Esophagus mucosa (tissue), 1 donor: ENCODE data around the gene BMF. TPM values are rescaled to one million over a fixed set of nuclear protein-coding genes. Genes with fewer than 3 reads are reported as not detected.
"Not testable (repeated sequence)": the region's sequence is repeated elsewhere in the genome, so short reads cannot be mapped to it uniquely, and the experiment has no call there.

ENCODE experiments used
- ATAC-seq: fragments of 200-7000 bp; cut with Tn5 transposase; one replicate; pipeline ENCODE4 v1.9.1; 2020
- total RNA-seq: library from RNA; stranded (reverse); gene quantifications from one replicate; pipeline ENCODE4 v1.2.4, GENCODE V29; 2023
- donor health status: DM: yes; HTN: yes; CAD: no.

BMF gene, protein sequence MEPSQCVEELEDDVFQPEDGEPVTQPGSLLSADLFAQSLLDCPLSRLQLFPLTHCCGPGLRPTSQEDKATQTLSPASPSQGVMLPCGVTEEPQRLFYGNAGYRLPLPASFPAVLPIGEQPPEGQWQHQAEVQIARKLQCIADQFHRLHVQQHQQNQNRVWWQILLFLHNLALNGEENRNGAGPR
- 1.5 TPM for total RNA-seq

DNA sequence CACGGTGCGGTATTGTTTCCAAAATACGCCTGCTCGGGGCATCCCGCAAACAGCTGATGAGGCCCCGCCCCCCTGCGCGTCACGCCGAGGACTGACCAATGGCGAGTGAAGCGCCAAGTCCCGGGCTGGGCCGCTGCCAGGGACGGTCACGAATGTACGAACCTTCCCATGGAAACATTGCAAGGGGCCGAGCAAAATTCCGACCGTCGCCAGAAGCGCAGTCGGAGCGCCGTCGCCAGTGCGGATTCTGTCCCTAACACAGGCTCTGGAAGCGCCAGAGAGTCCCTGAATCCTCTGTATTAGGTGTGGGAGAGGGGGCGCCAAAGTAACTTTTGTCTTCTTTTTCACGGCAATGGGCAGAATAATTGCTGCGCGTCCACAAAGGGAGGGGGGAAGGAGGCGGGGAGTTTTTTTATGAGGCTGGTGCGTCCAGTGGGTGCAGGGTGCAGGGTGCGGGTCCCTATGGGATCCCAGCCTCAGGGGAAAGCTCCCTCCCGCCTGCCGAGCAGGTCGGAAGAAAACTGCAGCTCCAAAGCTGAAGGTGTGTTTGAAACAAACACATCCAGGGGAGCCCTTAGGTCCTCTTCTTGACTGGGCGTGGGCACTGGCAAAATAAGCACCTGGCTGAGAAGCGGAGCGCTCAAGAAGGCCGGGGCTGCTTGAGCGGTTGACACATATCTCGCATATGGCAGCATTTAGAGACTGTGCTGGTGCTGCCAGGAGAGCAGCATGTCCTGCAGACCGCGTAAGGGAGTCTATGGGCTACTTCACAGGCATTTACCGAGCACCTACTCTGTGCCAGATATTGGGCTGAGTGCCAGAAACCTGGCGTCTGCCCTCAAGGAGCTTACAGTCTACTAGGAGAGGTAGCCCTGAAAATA is at the start of gene BMF:
Gene BMF, minus strand, starts transcription at position 25 of the 881 bp plus-strand sequence. CDS start 2,793 bp downstream, outside the sequence.
- ATAC-seq: peak; percentile 83

DNA sequence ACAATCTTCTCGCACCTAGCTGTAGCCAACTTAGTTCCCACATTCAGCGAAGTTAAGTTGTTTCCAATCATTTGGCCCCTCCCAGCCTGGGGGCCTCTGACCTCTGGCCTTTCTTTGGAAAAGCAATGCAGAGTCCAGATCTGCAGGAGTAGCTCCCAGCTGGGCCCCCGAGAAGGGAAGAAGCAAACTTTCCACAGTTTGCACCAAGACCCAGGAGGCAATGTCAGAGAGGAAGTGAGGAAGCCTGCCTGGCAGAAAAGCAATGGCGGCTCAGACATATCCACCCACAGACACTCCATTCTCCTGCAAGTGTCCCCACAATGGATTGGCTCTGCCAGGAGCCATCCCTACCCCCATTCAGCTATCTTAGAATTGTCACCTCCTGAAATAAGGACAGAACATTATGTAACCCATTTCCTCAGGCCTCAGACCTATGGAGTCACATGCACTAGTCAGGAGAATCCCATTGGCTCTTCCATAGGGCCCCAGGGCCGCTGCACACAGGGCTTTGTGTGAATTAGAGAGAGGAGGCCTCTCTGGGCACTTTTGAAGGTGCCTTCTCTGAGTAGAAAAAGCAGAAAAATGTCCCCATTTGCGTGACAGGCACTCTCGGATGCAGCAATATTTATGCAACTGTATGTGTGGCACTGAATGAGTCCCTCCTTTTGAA is 49.2 kb upstream of the BMF start:
- ATAC-seq: no peak

DNA sequence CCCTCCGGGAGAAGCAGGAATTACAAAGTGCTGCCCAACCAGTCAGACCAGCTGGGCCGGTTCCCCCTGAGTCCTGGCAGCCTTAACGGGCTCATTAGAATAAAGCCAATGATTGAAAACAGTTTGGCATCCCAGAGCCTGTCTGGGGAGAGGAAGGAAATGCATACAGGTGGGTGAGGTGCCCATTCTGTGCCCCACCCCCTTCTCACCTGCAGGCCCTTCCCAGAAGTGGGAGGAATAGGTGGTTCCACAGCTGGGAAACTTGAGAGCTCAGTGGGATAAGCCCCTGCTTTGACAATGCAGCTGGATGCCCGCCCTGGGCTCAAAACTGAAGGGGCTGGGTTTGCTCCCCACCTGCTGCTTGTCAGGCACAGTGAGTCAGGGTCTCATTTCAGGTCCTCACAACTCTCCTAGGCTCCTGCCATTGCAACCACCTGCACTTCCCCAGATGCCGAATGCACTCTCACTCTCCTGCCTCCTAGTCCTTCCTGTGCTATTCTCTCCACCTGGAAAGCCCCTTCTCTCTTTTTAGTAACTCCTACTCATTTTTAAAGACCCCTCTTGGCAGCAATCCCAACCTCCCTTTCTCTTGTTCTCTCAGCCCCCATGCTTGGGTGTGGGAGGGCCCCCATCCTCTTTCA is 46.7 kb upstream of the BMF start:
- peak; percentile 90 for ATAC-seq

DNA sequence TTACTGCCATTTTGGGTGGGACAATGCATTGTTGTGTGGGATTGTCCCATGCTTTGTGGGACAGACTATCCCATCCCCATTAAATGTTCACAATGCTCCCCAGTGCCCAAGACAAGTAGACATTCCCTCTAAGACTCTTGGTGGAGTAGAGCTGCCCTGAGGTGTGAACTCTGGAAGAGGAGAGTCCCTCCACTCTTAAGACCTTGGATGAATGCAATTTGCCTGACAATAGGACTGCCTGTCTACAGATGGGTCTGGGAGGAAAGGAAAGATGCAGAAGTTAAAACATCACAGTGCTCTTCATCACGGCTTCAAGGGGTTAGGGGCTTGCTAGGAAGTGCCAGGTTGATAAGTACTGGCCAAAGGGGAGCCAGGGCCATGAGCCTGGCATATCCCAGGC is 46.1 kb upstream of the BMF start:
- ATAC-seq: not testable (repeated sequence)

DNA sequence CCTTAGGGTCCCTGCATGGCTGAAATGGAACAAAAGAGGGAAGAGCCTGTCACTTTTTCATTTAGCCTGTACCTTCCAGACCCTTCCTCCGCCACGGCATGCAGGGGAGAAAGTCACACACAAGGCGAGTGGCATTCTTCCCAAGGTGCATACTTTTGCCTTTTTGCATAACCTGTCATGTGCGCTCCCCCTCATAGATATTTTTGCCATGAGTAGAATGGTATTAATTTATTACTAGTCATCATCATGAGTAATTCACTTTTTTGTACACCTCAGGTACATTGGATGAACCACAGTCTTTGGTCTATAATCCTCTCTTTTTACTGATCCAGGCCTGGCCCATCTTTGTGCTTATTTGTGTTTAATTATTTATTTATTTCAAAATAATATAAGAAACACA is 43.3 kb upstream of the BMF start:
- ATAC-seq: no peak

DNA sequence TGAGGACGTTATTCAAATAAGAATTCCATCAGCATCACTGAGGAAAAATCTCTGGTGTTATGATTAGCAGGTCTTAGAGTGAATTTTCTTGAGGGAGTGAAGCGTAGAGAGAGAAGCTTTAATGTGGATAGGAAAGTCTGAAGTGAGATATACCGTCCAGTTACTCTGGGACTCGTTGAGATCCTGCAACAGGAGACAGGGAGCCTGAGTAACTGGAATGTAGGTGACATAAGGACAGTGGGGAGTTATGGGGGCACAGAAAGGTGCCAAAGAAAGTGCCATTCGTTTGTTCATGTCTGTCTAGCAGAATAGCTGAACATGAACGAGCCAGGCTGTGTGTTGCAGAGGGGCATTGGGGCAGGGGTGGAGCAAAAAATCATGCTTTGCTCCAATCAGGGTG is 42.8 kb upstream of the BMF start:
- ATAC-seq: no peak

DNA sequence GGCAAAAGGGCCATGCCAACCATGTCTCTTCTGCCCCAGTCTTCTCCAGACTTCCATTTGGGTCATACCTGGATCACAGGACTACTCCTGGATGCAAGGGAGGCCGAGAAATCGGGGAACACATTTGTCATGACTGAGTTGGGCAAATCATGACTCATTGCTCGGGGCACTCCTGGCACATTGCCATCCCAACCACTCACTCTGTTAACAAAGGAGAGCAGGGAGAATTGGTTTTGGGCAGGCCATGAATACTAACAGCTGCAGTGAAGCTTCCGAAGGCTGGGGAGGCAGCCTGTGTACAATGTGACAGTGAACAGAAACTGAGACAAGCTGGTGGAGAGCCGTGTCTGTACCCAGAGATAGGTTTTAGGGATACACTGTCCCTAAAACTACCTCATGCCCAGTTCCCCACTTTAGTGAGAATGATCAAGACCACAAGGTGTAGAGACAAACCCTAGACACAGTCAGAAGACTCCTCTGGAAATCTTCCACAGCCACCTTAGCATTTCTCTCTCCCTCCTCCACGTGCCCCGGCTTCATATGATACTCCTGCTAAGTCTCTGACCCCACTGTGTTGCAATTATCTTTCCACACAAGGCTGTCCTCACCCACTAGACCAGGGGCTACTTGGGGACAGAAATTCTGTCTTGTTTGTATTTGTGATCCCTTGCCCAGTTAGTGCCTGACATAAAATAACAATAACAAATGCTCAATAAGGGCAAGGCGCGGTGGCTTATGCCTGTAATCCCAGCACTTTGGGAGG is 41.7 kb upstream of the BMF start:
- ATAC-seq: peak; percentile 63

DNA sequence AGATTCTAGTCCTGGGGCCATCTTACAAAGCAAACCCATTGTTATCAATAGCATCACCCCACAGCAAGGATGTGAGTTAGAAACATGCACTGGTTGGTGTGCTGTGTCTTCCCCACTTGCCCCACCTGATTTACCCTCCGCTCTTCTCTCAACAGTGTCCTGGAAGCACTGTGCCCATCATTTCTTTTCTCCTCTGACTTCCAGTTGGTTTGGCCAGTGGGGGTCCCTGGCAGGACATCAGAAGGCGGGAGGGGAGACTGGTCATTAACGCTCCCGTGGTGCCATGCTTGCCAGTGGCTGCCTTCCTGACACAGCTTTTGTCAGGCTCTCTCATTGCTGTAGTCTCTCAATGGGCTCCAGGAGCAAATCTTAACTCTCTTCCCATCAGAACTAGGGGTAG is 40.7 kb upstream of the BMF start:
- no peak for ATAC-seq

DNA sequence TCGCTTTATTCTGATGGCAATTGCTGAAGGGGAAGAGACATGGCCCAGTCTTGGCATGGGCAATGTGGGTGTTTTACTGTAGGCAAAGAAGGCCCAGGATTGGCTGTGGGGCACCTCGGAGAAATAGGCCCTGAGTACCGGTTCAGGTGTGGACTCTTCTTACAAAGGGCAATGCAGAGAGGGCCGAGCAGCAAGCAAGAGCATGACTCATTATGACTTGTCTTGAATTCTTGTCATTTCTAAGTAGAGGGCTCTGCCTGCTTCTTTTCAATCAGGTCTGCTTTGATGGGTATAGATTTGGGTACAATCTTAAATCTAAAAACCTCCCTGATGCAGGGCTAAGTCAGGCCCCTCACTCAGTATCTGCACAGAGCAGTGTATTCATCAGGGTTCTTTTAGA is 37.4 kb upstream of the BMF start:
- ATAC-seq: no peak

DNA sequence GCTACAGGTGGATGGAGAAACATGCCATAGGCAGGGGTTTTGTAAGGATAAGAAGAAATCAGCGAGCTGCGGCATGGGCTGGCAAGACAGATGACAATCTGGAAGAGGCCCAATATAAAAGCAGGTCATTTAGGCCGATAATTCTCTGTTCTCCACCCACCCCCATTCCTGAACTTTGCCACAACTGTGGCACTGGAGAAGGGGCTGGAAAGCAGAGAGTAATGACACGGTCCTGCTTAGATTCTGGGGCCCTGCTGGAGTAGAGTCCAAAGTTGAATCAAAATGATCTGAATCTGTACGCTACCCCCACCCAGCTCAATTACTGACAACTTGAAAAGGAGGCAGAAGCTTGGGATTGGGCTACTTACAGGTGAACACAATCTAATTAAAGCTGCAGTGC is 33.7 kb upstream of the BMF start:
- no peak for ATAC-seq

DNA sequence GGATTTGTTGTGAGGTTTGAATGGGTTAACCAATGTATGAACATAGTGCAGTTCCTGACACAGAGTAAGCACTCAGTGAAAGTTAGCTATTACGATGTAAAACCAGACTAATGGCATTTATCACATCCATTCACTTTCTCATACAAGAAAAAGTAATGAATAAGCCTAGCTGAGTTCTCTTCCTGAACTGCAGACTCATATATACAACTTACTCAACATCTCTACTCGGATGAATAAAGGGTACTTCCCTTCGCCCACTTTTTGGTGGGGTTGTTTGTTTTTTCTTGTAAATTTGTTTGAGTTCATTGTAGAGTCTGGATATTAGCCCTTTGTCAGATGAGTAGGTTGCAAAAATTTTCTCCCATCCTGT is 29.5 kb upstream of the BMF start:
- ATAC-seq: not testable (repeated sequence)

DNA sequence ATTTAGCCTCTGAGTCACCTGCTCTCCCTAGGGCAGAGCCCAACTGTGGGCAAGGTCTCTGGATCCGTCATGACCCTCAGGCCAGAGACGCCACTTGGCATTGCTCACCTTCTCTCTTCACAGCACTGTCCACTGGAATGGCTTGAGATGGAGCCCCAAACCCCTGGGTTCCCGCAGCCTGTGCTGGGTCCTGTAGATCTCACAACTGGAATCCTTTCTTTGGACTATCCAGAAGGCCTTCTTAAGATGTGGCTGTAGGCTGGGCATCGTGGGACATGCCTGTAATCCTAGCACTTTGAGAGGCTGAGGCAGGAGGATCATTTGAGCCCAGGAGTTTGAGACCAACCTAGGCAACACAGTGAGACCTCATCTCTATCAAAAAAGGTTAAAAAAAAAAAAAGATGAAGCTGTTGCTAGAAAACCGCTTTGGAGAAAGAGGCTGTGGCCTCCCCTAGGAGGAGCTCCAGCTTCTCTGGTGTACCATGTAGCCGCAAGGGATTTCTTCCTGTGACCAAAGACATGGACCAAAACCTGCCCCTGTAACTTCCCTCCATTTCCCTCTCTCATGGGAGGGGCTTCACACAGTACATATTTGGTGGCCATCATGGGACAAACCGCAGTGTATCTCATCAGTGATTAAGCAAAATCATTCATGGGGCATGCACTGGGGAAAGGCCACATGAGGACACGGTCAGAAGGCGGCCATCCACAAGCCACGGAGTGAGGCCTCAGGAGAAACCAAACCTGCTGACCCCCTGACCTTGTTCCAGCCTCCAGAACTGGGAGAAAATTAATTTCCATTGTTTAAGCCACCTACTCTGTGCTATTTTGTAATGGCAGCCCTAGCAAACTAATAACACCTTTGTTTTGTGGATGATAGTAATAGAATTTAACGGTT is 28.9 kb upstream of the BMF start:
- ATAC-seq: no peak

DNA sequence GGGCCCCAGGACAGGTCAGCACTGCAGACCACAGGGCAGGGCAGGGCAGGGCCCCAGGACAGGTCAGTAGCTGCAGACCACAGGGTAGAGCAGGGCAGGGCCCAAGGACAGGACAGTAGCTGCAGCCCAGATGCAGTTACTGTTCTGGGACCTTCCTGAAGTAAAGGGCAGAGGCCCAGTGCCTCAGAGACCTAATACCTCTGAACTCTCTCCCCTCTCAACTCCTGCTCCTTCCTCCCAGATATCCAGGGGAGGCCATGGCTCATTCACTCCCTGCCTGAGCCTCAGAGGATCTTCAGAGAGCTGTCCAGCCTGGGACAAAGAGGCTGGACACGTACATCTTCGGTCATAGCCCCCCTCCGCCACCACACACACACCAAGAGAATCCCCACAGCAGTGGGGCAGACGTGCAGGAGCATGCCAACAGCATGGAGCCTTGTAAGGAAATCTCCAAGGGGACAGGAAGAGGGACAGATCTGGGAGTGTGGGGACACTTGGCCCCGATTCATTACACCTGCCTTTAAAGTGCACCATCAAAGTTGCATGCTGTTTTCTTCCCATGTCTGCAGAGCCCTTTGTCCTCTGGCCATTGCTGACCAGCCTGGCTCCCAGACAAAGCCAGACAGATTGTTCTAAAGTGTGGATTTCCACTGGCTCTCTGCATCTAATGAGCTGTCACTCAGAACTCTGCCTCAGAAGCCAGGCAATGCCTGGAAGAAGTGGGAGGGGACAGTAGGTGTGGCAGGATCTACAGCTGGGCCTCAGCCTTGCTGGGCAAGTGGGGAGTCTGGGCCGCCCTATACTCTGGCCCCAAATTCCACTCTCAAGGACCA is 28.0 kb upstream of the BMF start:
- ATAC-seq: peak; percentile 33

DNA sequence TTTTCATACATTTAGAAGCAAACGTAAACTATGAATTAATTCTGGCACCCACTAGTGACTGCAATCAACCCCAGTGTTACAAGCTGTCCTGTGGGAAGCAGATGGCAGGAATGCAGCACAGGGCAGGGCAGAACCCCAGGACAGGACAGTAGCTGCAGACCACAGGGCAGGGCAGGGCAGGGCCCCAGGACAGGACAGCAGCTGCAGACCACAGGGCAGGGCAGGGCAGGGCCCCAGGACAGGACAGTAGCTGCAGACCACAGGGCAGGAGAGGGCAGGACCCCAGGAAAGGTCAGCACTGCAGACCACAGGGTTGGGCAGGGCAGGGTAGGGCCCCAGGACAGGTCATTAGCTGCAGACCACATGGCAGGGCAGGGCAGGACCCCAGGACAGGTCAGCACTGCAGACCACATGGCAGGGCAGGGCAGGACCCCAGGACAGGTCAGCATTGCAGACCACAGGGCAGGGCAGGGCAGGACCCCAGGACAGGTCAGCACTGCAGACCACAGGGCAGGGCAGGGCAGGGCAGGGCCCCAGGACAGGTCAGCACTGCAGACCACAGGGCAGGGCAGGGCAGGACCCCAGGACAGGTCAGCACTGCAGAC is 27.3 kb upstream of the BMF start:
- not testable (repeated sequence) for ATAC-seq

DNA sequence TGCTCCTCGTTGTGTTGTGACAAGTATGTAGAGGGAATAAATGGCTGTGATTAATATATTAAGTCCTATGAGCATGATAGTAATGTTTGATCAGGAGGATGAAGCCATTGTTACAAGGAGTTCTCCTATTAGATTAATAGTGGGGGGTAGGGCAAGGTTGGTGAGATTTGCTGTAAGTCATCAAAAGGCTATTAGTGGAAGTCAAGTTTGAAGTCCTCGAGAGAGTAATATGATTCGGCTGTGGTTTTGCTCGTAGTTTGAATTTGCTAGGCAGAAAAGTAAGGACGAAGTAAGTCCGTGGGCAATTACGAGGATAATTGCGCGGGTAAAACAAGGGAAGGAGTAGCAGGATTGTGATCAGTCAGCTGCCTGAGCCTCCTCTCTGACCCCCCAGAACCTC is 26.2 kb upstream of the BMF start:
- ATAC-seq: no peak

DNA sequence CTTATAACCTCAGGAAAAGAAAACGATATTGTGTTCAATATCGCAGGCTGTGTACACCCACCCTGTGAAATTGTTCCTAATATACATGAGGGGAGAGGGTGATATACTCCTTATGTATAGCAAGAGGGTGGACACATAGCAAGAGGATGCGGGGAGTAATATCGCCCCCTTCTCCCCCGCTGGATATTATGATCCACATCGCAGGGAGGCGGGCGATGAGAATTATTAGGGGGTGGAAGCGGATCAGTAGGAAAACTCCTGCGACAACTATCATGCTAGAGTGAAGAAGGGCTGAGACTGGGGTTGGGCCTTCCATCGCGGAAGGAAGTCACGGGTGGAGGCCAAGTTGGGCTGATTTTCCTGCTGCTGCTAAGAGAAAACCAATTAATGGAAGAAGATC is 24.9 kb upstream of the BMF start:
- ATAC-seq: no peak

DNA sequence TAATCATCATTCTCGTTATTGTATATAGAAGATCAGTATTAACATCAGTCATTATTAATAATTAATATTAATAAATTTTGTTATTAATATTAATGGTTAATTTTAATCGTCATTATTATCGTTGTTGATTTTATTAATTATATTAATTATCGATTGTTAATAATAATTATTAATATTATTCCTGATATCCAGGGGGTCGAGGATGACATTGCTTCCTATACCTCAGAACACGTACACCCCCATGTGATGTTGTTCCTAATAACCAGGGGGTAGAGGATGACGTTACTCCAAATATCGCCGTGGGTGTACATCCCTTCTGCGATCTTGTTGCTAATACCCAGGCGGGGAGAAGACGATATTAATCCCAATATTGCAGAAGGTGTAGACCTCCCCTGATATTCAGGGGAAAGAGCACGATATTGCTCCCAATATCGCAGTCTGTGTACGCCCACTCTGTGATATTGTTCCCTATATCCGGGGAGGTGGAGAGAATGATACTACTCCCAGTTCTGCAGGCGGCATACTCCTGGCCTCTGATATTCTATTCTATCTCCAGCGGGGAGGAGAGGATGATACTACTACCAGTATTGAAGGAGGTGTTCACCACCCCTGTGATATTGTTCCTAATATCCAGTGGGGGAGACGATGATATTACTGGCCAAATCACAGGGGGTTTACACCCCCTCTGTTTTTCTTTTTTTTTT is 22.3 kb upstream of the BMF start:
- no peak for ATAC-seq

DNA sequence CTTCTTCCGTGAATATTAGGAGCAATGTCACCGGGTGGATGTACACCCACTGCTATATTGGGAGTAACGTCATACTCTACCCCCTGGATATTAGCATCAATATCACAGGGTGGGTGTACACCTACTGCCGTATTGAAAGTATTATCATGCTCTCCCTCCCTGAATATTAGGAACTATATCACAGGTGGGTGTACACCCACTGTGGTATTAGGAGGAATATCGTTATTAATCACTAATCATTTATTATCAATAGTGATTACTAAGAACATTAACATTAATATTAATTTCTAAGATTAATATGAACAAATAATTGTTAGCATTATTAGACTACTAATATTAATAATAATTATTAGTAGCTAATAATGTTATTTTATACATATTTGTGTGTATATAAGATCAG is 21.4 kb upstream of the BMF start:
- ATAC-seq: no peak
